Measurements from ENCODE around the gene RER1. TPM values are rescaled to one million over a fixed set of nuclear protein-coding genes. Genes with fewer than 3 reads are reported as not detected.

Gene RER1
- polyA plus RNA-seq, 1 donor from 2014 or later, result 58.7 TPM

- H3K4me2 ChIP-seq (ENCODE audit: low read length), result no peak overlapping the region
- no peaks in the 10 kb centered on the region for H3K27me3 ChIP-seq (ENCODE audit: insufficient read depth, low read depth, low read length)
- H3K36me3 ChIP-seq (ENCODE audit: insufficient read depth, low read length), result no peaks in the 10 kb centered on the region
- H2AFZ ChIP-seq (ENCODE audit: low read depth, low read length), result no peak overlapping the region
- H3K79me2 ChIP-seq (replicated peaks; ENCODE audit: insufficient read depth, low read length), result no peaks in the 10 kb centered on the region
- H4K20me1 ChIP-seq (ENCODE audit: insufficient read depth), result no peaks in the 10 kb centered on the region
- H3K27ac ChIP-seq (ENCODE audit: low read length), result no peak overlapping the region
- H3K9me2 ChIP-seq (ENCODE audit: insufficient read depth, low read length), result no peaks in the 10 kb centered on the region
- H3K4me3 ChIP-seq (ENCODE audit: low read length), result no peak overlapping the region
- no peak overlapping the region for H3K9ac ChIP-seq (ENCODE audit: low read length)
- H3K9me3 ChIP-seq (ENCODE audit: low read length), result no peaks in the 10 kb centered on the region
- no peaks in the 10 kb centered on the region for H3F3A ChIP-seq (ENCODE audit: insufficient read depth, low read length, poor library complexity, severe bottlenecking)
- TF ChIP-seq REST (IDR thresholded peaks at IDR 0.05; ENCODE audit: borderline replicate concordance) (no peak), TAF1 (IDR thresholded peaks at IDR 0.05; ENCODE audit: low read depth) (no peak), RAD21 (conservative IDR thresholded peaks at IDR 0.05) (no peak)
Observed at GRCh38 chr1:2346691-2347408, 44.8 kb upstream of the RER1 start.

GRCh38 chr1:2347409-2347785 lies 44.2 kb upstream of the RER1 start:
- Histone ChIP-seq H3K27ac (ENCODE audit: low read length) (no peak overlapping the region), H3K79me2 (replicated peaks; ENCODE audit: insufficient read depth, low read length) (no peaks in the 10 kb centered on the region), H3K27me3 (ENCODE audit: insufficient read depth, low read depth, low read length) (no peaks in the 10 kb centered on the region), H4K20me1 (ENCODE audit: insufficient read depth) (no peaks in the 10 kb centered on the region), H3F3A (ENCODE audit: insufficient read depth, low read length, poor library complexity, severe bottlenecking) (no peaks in the 10 kb centered on the region), H3K4me3 (ENCODE audit: low read length) (no peak overlapping the region), H2AFZ (ENCODE audit: low read depth, low read length) (no peak overlapping the region), H3K36me3 (ENCODE audit: insufficient read depth, low read length) (no peaks in the 10 kb centered on the region), H3K9ac (ENCODE audit: low read length) (no peak overlapping the region), H3K4me2 (ENCODE audit: low read length) (no peak overlapping the region), H3K9me3 (ENCODE audit: low read length) (no peaks in the 10 kb centered on the region), H3K9me2 (ENCODE audit: insufficient read depth, low read length) (no peaks in the 10 kb centered on the region)
- no peak for TF ChIP-seq CTCF (IDR thresholded peaks at IDR 0.05; ENCODE audit: poor library complexity, severe bottlenecking)

- TF ChIP-seq POLR2AphosphoS5 (IDR thresholded peaks at IDR 0.05) (no peak), SMC3 (conservative IDR thresholded peaks at IDR 0.05; ENCODE audit: poor library complexity) (no peak), EZH2 (IDR thresholded peaks at IDR 0.05; ENCODE audit: borderline replicate concordance, insufficient read depth, low read length, poor library complexity, severe bottlenecking) (no peak)
- Histone ChIP-seq H3K9me3 (ENCODE audit: low read length) (no peaks in the 10 kb centered on the region), H3K27ac (ENCODE audit: low read length) (no peak overlapping the region), H3F3A (ENCODE audit: insufficient read depth, low read length, poor library complexity, severe bottlenecking) (no peaks in the 10 kb centered on the region), H3K79me2 (replicated peaks; ENCODE audit: insufficient read depth, low read length) (no peaks in the 10 kb centered on the region), H2AFZ (ENCODE audit: low read depth, low read length) (no peak overlapping the region), H3K9me2 (ENCODE audit: insufficient read depth, low read length) (no peaks in the 10 kb centered on the region), H4K20me1 (ENCODE audit: insufficient read depth) (no peaks in the 10 kb centered on the region), H3K9ac (ENCODE audit: low read length) (no peak overlapping the region), H3K27me3 (ENCODE audit: insufficient read depth, low read depth, low read length) (no peaks in the 10 kb centered on the region), H3K4me2 (ENCODE audit: low read length) (no peak overlapping the region), H3K4me3 (ENCODE audit: low read length) (no peak overlapping the region), H3K36me3 (ENCODE audit: insufficient read depth, low read length) (no peaks in the 10 kb centered on the region)
Observed at GRCh38 chr1:2347896-2348295, 43.7 kb upstream of the RER1 start.
